HL-60/S4 treated with phorbol 12-myristate 13-acetate at 8.2 ng/mL for 4 days and 3 days (cell line): ENCODE measurements around the gene AUNIP.

Experiments used
- in situ Hi-C: fragments of 300-500 bp; cut with MboI; formaldehyde crosslinking; loops from 2 replicates; pipeline ENCODE4 v1.15.0; 2022; ENCODE audit warnings: low sequenced_read_pairs

AUNIP gene

DNA sequence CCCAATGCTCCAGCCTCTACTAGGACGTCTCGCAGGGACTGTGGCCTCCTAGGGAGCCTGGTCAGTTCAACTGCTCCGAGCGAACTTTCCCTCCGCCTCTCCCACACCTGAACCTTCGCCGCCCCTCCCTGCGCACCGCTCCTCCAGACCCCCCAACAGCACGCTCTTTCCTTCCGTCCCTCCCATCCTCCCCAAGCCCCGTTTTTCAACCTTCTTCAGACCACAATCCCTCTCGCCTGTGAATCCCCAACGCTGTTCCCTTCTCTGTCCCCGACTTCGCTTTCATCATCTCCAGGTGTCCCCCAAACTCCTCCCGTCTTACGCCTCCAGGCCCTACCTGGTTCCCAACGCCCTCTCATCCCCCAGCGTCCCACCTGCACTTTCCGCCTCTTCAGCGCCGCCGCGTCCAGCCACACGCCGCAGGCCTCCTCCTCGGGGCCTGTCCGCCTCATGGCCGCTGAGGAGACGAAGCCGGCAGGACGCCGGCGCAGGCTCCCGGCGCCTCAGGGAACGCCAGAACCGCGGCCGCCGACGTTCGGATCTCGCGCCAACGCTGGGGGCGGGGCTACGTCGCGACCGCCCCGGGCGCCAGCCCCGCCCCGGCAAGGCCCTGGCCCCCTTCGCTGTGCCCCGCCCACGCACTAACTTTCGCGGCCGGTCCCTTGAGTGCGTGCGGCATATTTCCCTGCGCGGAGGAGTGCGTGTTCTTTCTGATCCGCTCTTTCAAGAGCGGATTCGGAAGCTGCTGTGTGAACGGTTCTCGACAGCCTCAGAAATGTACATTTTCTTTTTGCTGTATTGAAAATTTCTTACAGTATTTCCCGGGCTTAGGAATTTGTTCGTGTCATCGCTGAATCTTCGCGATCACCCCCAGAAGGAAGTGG is at the start of gene AUNIP:
Gene AUNIP (minus strand): TSS at position 552 of the 884 bp plus-strand sequence. CDS start 100 bp downstream, at position 452.
- in situ Hi-C loops: no loop called here

GRCh38 chr1:25909040-25909439 is 49.8 kb upstream of the AUNIP start:
- in situ Hi-C loops: no loop called here

DNA sequence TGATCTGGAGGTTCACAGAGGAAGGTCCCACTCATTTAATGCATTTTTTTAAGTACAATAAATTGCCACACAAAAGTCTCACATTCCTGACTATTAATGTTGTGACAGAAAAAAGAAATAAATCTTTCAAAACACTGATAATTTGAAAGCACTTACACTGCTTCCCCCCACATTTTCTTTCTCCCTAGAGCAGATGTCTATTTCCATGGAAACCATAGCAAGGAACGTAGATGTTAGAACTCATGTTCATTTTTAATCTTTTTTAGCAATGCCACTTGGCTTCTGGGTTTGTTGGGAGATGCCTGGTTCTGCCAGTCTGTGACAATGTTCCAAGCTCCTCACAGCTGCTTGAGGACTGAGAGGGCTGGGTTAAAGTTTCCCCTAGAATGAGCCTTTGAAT is 48.9 kb upstream of the AUNIP start:
- in situ Hi-C loops: no loop called here

DNA sequence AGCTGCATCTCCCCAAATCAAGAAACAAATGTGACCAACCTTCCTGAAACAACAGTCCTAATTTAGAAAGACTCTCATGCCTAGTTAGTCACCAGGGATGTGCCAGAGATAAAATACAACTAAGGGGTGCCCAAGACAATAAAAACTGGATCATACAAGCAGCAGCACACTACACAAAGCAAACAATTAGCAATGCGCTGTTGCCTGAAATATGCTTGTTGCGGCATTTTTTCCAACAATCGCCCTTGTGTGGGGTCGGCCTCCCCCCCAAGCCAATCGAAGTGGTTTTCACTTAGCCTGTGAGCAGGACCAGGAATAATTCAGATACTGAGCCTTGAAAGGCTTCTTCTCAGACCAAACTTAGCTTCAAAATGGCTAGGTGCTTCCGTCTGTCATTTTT is 48.3 kb upstream of the AUNIP start:
- in situ Hi-C loops: no loop called here

DNA sequence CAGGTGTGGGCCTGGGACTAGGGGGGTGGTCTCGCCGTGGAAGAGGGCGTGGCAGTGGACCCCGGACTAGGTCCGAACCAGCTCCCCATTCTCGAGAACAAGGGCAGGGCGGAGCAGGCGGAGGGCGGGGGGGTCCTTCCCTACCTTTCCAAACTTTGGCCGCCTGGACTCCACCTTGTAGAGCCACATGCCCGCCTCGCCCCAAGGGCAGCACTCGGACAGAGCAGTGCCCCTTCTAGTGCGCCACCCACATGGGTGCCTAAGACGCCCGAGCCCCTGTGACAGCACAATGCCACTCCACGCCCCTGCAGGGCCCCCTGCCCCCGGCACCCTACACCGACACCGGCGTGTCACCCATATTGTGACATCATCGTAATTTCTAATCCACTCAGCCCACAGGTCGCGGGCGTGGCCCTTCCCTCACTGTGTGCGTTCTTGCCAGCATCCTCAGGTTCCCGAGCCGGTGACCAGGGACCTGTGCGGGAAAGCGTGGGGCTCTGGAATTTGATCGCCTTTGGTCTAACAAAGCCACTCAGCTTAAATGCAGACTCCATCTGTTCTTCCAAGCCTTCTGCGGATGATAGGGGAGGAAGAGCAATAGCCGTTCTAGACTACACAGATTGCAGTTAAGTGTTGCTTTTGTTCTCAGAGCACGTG is 47.5 kb upstream of the AUNIP start:
- in situ Hi-C loops: no loop called here

DNA sequence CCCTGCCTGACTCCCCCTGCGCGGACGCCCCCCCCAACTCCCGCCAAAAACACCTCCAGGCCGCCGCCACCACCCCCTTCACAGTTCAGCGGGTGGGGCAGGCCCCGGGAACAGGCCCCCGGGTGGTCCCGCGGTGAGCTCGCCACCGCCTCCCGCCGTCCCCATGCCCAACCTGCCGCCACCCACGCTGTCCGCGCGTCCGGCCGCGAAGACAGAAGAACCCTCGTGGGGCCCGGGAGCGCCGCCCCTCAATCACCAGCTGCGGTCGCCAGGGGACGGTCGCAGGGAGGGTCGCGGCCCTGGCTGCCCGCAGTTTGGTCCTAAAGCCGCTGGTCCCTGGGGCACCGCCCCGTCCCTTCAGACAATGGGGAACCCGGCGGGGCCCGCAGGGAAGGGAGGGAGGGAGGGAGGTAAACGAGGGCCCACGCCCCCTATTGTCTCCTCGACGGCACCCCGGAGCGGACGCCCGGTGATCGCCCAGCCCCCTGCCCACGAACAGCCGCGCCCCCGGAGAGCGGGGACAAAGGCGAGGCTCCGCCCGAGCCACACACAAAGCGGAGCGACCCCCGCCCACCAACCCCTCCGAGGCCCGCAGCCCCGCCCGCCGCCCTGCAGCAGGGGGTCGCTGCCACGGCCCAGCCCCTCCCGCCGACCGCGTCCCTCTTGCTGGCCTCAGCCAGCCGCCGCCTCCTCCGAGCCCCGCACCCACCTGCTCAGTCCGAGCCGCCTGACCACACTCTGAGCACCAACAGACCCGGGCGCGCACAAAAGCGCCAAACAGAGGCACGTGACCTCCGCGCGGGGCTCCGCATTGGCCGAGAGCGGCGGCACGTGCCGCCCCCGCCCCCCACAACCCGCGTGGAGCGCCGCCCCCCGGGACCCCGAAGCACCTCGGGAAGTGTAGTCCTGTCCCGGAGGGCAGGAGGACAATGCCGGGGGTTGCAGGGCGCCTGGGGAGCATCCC is 46.7 kb upstream of the AUNIP start, which contains the start of gene STMN1:
Gene STMN1 (minus strand): TSS at position 740 of the 964 bp plus-strand sequence. CDS start 1,743 bp downstream, outside the sequence.
- in situ Hi-C loops: no loop called here

DNA sequence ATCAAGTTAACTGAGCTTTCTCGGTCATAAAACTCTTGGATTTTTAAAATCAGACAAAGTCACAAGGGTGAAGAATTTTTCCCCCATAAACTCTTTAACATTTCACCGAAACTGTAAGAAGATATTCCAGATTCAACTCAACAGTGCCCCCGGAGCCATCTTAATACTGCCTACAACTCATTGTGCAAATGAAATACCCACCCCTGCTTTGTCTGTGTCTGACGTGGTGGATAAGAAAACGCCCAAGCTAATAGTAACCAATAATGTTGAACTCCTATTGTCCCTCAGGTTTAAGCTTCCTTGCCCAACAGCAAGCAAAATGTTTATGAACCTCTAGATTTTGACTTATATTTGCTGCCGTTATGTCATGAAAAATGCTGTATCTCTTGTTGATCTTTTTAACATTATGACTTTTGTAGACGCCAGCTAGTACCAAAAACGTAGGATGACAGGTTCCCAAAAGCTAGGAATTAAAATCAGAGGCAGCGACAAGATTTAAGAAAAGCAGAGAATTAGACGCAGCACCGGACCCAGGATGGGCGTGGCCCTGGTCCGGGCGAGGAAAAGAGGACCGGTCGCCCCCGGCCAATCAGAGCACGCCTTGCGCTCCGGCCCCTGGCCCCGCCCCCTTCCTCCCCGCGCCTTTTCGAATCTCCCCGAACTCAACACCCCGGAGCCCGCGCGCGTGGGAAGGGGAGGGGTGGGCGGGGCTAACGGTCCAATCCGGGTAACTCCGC is 45.9 kb upstream of the AUNIP start:
- in situ Hi-C loops: no loop called here

DNA sequence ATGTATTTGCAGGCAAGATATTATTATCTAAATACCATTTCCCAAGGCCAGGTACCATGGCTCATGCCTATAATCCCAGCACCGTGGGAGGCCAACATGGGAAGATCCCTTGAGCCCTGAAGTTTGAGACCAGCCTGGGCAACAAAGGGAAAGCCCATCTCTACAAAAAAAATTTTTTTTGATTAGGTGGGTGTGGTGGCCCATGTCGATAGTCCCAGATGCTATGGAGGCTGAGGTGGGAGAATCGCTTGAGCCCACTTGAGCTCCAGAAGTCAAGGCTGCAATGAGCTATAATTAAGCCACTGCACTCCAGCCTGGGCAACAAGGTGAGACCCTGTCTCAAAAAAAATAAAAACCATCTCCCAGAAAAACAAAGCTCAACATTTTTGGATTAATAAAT is 44.7 kb upstream of the AUNIP start:
- in situ Hi-C loops: no loop called here

DNA sequence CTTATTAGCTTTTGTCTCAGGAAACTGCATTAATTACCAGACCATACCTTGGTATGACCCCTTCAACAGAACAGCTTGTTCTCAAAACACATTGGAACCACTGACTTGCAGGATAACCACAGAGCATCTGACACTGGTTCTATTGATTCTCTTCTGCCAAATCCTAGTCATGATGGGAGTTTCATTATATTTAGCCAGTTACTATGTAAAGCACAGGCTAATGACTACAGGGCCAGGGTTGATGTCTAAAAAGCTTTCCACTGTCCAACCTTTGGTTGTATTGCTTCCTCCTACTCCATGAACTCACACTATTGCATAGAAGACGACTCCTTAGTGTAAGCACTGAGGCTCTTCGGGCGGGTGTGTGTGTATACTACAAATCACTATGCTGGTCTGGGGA is 43.2 kb upstream of the AUNIP start:
- in situ Hi-C loops: no loop called here

DNA sequence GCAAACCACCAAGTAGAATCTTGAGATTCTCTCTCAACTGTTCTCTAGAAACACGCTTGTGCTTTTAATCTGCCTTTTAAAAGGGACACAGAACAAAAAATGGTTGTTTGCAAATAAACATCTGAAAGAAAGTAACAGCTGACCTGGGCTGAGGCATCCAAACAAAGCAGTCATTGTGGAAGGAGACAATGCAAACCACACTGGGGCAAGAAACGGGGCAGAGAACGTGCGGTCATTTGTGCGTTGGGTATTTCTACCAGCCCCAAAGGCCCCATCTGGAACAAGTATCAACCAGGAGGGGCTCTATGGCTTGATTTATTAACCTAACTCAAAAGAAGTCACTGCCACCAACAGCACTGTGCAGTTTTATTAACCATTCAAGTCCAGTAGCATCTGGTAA is 41.0 kb upstream of the AUNIP start:
- in situ Hi-C loops: no loop called here

- in situ Hi-C loops: no loop called here
Measured at GRCh38 chr1:25899792-25900191, 40.5 kb upstream of the AUNIP start.

- in situ Hi-C loops: no loop called here
Measured at GRCh38 chr1:25898223-25899015, 39.2 kb upstream of the AUNIP start.

DNA sequence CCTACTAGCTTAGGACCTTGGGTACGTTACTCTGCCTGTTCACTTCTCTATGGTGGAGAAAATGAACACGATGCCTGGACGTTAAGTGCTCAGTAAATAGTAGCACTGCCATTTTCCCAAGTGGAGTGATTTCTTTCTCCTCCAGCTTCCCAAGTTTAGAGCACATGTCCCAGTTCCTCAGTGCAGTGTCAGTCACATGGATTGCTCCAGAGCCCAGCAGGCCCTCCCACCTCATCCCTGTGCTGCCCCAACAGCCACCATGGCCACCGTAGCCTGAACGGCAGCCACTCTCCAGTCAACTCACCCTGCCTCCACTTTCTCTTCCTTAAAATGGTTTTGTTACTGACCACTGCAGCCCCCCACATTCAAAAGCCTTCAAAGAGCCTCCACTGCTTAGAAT is 38.5 kb upstream of the AUNIP start:
- in situ Hi-C loops: no loop called here

DNA sequence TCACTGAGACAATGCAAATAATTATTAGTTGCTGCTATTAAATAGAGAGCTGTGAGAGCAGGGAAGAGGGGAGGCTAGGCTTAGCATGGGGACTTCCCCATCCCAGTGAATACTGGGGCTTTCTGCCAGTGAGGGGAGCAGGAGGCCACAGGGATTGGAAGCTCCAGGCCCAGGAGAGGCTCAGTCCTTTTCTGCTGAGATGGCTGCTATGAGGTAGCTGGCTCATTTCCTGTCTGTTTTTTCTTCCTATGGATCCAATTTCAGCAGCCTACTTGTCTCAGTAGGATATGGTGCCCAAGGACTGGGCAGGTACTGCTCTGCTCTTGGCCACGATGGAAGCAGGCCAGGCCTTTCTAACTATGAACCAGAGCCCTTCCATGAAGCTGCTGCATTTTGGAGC is 37.0 kb upstream of the AUNIP start:
- in situ Hi-C loops: no loop called here

- in situ Hi-C loops: no loop called here
Measured at GRCh38 chr1:25895365-25895990, 36.2 kb upstream of the AUNIP start.

- in situ Hi-C loops: no loop called here
Measured at GRCh38 chr1:25893116-25893515, 33.9 kb upstream of the AUNIP start.

GRCh38 chr1:25891606-25892005 is 32.3 kb upstream of the AUNIP start:
- in situ Hi-C loops: no loop called here

DNA sequence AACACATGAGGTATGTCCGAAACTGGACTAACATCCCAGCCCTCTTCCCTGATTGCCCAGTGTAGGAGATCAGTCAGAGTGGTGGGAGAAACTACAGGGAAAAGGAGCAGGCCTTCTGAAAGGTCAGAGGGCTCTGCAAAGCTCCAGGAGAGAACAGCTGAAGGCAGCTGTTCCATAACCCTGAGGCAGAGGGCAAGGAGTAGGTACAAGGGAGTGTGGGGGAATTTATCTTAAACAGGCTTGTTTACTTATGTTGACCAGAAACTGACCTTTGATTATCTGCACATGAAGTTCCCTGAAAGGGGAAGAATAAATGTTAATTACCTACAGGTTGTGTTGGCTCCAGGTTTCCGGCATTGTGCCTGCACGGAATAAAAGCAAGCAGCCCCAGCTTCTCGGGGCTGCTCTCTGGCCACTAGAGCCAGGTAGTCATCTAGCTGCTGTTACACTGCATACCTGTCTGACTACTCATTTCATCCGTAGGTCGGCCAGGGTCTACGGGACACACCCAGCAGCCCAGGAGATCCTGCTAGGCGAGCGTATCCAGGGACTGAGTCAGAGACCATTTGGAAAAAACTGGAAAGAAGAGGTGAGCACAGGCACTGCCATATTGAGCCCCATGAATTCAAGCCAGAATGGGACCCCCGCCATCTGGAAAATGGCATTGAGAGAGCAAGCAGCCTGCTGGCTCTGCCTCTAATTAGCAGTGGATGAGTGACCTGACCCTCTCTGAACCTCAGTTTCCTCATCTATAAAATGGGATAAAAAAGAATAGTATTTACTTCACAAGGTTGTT is 31.2 kb upstream of the AUNIP start:
- in situ Hi-C loops: no loop called here
